GM21360 (cell line): ENCODE data around the gene PABPN1L.

Experiments used
- ATAC-seq: cut with Tn5 transposase; IDR thresholded peaks from one replicate; pipeline ENCODE4 v1.9.1; 2021; ENCODE audit warnings: mild to moderate bottlenecking, moderate library complexity; ENCODE audit not compliant: unreplicated experiment

PABPN1L gene

DNA sequence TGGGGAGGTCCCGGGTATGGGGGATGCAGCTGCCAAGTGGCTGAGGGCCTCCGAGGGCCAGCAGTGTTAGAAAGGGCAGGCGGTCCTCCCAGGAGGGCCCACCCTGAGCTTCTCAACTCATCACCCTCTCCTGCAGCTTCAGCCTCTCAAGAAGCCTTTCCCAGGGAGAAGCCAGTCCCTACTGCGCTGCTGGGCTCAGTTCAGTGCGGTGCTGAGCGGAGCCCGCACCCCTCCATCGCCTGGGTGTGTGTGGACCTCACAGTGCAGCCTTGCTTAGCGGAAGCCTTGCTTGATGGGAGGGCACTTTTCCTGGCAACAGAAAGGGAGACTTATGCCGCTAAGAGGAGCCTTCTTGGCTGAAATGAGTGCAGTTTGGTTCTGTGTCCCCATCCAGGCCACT, 51.2 kb downstream of the PABPN1L start:
- ATAC-seq = no peak

DNA sequence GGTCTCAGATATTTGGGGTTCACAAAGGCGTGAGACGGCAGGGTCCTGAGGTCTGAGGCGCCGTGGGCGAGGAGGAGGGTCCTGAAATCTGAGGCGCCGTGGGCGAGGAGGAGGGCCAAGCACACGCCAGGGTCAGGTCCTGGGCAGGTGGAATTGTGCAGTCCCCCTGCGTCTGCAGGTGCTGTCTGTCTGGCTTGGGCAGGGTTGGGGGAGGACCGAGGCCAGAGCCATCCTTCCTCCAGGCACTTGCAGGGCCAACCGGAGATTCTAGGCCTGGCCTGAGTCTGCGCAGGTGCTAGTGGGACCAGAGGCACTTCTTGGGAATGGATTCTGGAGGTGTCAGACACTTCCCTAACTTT, 52.3 kb downstream of the PABPN1L start:
- ATAC-seq = no peak
